ENCODE data around the gene CXCR6.

Gene CXCR6

DNA sequence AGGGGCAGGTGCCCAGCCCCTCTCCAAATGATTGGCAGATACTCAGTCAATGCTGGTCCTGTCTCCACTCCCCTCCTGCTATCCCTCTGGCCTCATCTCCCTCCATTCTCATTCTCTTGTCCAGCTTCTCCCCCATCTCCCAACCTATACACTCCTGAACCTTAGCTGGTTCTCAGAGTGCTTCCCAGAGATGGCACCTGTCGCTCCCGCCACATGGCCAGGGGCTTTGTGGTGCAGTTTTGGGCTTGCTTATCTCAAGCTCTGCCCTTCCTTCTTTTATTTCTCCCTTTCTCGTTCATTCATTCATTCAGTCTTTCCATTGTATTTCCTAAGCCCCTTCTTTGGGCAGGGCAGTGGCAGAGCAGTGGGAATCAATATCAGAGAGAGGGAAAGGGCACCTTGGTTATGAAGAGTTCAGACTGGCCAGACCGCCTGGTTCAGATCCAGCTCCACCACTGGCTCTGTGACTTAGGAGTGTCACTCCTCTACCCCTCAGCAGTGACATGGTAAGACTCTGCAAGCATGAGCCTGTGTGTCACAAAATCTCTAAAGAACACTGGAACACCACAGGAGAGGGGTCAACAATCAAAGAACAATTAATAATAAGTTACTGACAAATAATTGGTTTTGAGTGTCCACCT lies 20.2 kb upstream of the CXCR6 start:
- no peak for DNase-seq

DNA sequence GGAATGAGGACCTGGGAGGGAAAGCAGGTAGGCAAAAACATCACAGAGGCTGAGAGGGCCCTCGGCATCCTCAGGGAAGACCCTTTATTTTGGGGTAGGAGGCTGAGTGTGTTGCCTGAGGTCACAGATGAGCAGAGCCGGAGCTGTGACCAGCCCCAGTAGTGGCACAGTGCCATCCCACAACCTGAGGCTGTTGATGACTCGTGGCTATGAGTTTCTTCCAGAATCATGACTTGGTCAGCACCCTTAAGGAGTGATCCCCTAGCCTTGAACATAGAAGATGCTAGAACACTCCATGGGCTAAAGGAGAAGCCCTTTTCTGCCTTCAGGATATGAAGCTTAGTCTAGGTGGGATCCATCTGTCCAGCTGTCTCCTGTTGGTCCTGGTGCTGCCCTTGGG lies 19.5 kb upstream of the CXCR6 start:
- no peak for DNase-seq

DNA sequence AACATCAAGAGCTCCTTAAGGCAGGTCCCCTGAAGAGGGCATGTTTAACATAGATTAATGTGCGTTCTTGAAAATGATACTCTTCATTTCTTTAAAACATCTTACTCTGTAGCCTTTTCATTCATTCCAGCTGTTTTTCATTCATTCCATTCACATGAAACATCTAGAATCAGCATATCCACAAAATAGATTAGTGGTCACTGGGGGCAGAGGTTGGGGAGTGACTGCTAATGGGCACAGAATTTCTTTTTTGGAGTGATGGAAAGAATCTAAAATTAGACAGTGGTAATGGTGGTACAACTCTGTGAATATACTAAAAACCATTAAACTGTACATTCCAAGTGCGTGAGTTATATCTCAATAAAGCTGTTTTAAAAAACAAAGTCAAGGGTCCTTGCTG lies 15.4 kb upstream of the CXCR6 start:
- DNase-seq = no peak

DNA sequence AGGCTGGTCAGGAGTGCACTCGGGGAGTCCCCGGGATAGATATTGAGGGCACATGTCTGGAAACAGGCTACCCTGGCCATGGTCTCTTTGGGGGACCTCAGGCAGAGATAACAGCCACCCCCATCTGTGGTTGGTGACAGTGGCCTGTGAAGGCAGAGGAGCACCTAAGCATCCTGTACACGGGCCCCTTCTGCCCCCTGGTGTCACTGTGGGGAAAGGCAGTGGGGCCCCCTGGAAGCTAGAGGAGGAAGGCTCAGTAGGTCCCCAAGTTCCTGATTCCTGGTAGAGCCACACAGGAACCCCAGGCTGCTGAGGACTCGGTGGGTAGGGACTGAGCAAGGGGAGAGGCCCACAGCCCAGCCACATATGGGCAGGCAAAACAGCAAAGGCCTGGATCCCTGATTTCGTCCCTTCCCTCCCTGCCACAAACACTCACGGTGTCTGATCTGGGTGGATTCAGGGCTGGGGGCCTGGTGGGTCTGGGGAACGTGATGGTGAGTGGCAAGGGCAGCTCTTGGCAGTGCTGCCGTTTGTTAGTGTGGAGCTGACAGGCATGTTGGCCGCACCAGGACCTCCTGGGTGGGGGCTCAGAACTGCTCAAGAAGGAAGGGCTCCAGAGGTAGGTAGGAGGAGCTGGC lies 14.1 kb upstream of the CXCR6 start:
- DNase-seq = peak; percentile 51

DNA sequence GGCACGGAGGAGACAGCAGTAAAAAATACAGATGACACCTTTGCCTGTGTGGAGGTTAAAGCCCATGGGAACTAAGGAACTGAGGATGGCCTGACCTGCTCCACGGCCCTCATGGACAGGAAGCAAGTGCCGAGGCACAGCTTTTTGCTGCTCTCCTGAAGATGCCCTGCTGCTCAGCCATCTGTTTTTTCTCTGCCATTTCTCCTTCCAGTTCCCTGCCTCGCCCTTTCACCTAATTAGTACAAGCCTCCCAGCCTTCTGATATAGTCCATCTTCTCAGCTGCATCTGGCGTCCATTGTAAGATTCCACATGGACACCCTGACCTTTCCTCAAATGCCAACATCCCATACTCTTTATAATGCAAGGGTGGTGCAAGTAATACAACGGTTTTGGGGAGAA lies 11.8 kb upstream of the CXCR6 start:
- no peak for DNase-seq

DNA sequence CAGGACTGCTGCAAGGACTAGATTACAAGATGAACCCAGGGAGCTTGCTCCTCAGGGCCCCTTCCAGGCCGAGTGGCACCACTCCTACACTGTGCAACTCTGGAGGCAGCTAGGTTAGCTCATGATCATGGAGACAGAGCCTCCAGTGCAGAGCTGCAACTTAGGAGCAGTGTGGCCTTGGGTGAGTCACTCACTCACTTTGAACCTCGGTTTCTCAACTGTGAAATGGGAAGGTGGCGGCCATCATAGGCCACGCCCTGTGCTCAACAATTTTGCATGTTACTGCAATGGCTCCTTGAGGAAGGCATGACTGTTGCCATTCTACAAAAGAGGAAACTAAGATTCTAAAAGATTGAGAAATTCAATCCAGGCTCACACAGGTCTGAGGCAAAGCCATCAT lies 11.2 kb upstream of the CXCR6 start:
- DNase-seq = no peak

DNA sequence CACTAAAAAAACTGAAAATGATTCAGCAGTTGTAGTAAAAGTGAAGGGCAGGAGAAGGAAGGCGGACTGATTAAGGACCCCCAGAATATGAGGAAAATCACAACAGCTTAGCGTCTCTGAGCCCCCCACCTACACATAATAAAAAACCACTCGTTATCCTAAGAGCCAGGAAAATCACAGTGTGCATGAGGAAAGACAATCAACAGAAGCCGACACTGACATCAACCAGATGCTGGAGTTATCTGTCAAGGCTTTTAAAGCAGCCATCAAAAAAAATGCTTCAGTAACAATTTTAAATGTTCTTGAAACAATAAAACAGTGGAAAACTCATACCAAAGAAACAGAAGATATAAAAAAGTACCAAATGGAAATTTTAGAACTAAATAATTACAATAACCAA lies 9.7 kb upstream of the CXCR6 start:
- DNase-seq = no peak

DNA sequence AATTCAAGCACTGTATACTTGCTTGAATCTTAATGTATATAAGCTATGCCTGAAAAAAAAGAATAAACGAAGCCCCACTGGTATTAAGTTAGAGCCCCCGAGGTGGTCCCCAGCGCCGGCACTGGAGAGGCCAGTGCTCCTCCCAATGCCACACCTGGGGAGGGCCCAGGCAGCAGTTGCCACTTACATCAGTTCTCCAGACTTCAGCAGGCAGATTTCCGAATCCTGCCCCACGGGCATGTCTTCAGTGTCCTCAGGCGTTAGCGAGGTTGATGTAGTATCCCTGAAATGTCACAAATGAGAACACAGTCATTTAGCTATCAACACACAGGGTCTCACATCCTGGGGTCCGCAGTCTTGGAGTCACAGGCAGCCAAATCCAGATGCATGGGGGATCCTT lies 7.0 kb upstream of the CXCR6 start:
- DNase-seq = no peak

DNA sequence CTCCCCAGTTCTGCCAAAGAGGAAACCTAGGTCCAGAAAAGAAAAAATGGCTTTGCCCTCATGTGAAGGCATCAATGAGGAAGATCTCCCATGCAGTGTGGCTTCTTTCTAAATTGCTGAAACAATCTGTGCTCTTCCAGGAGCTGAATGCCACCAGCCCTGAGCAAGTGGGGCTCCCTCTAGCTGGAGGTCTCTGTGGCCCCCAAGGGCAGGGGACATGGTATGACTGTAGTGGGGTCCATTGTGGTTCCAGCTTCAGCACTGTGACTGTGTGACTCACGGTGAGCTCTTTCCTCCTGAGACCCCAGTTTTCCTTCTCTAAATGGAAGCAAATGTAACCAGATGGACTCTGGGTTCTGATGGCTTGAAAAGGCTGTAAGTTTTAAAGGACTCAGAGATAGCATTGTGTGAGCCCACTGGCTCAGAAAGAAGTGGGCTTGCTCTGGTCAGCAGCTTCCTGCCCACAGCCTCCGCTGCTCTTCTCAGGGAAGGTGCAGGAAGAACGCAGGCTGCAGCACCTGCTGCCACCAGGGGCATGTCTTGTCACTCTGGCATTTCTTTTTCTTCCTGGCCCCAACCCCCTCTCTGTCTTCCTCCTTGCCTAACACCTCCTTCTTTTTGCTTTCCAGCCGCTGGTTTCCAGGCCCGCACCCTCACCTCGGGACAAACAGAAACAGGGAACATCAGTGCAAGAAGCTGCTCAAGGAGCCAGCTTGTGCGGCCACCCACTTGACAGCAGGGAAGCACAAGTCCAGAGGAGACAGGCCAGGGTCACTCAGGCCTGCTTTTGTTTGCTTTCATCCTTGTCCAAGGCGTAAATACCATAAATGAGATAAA lies 5.8 kb upstream of the CXCR6 start:
- no peak for DNase-seq

DNA sequence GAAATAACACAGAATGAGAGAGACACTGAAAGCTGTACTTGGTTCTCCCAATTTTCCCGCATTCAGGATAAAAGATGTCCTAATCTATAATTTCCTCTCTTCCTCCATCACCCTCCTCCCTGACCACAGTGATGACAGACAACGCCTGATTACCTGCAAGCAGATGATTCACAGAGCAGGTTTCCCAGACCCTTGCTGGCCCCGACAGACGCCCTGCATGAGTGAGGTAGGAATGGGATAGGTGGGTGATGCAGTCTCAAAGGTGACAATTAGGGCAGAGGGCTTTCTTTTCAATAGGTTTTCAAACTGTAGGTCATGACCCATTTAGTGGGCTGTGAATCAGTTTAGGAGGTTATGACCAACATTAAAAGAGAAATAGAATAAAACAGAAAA lies 5.2 kb upstream of the CXCR6 start:
- no peak for DNase-seq

DNA sequence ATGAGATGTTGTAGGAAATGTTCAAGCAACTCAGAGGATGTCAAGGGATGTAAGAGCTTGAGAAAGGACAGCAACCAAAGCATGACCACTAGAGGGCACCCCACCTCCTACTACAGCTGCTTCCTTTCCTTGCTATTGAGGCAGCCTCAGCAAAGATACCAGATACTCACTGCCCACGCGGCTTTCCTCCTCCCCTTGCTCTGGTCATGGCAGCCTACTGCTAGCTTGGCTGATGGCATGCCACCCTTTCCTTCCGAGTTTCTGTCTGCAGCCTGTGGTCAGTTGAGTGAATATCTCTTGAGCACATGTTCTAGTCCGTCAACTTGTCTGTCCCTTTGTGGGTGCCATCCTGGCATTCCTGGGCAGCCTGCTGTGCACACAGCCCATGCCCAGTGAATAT lies 4.4 kb upstream of the CXCR6 start:
- DNase-seq = peak; percentile 88

DNA sequence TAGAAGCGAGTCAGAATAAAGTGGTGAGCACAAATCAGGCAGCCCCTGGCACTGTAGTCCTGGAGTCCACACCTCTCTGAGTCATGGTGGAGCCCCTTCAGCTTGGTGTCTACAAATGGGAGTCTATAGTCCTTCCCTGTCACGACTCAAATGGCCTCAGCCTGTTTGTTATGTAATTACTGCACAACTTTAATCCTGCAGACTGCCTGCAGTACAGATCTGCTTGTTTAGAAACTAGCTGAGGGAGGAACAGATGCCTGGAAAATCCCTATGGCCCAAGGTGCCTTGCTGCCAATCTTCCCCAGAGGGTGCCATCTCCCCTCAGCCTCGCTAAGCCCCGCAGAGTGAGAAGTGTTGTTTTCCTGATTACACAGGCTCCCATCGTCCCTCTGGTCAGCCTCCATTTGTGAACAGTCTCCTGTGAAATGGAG lies 3.9 kb upstream of the CXCR6 start:
- no peak for DNase-seq

DNA sequence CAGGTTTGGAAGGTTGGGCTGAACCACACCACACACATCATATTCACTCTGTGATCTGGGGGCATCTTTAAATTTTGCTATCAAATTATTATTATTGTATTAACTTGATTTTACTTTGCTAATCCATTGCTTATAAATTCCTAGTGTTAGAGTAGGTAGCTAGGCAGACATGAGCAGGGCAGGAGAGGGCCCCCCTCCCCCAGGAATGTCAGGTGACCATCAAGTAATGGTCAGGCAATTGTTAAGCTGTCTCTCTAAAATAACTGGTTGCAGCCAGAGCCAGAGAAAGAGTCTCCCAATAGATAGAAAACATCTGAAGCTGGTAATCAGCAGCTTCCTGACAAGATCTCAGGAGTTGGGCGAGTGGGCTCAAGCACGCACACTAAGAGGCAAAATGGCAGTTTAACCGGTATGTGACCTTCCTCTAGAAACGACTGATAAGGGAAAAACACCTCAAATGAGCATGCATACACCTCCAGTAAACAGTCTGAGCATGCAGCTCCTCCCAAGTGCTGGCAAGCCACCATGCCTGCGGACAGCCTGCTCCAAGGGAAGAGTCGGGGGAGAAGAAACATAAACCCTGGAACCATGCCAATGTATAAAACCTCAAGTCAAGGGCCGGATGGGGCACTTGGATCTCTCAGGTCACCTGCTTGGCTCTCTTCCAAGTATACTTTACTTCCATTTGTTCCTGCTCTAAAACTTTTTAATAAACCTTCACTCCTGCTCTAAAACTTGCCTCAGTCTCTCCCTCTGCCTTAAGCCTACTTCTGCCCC lies 3.1 kb upstream of the CXCR6 start:
- no peak for DNase-seq

DNA sequence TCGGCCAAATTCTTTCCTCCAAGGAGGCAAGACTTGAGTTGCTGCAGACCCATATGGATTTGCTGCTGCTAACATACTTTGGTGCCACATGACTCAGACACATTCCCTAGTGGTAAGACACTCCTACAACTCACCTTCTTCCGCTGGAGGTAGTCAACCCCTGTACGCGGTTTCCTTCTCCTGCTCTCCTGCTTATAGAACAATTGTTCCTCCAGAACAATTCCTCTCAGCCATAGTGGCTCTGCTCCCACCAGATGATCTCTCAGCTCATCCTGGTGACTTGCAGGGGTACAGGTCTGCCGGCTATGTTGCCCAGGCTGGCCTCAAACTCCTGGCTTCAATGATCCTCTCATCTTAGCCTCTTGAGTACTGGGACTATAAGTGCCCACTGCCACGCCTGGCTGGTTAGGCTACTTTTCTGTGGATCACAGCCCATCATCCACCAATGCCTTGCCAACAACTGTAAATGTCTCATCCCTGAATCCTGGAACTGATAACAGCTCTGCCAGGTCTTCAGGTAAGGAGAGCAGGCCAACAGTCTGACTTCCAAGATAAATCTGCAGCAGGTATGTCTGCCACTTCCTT lies 2.4 kb upstream of the CXCR6 start:
- DNase-seq = no peak

DNA sequence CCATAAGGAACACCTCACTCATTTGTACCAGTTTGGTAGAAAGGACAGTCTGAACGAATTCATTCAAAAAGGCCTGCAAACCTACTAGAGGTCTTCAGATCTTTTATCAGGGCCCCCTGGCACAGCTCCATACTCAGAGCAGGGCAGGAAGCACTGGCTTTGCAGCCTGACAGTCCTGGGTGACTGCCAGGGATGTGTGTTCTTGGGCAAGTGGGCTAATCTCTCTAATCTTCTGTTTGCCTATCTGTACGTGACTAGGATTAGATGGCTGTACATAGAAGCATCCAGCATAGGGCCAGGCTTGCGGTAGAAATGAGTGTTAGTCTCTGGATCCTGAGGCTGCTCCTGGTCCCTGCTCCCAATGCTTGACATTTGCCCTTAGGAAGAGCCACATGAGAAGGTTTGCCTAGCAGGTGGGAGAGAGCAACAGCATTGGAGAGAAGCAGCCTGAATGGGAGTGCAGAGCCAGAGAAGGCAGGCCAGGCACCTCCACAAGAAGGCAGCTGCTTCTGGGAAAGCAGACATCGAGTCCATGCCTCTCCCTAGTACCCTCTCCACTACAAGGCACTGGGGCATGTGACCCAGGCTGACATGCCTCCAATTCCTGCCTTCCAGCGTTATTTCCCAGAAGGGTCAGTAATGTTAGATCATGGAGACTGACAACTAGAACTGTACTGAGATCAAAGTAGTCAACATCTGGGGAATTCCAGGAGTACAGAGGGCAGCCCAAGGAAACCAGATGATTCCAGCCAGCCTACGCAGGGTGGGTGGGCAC lies 1.0 kb upstream of the CXCR6 start:
- DNase-seq = no peak

DNA sequence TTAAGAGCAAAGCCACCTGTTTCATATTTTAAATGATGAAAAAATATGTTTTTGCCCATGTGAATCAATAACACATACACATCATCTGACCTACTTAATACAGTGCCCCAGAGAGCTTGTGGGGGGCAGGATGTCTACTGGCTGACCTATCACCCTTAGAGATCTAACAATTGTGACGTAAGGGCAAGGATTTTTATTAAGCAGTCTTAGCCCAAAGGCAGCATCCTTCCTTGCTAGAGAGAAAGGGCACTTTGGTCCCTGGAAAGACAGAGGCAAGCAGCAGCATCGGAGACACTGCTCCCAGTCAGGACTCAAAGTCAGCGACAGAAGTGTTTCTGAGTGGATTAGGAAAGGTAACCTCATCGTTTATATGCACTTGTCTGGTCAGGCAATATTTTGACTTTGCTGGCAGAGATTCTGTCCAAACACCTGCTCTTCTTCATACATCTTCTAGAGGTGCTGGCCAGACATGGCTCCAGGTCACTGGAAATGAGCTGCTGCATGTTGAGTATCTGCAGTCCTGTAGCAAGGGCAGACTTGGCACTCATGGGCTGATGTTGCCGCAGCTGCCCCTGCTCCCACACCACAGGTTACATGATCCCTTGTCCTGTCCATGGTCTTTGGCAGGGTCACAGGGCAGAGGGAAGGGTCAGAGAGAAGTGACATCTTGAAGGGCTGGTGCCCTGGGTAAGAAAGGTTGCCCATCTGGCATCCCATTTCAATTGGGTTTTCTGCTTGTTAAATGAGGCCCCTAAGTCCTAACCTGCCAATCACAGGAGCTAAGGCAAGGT lies 1.8 kb downstream of the CXCR6 start:
- DNase-seq = no peak

DNA sequence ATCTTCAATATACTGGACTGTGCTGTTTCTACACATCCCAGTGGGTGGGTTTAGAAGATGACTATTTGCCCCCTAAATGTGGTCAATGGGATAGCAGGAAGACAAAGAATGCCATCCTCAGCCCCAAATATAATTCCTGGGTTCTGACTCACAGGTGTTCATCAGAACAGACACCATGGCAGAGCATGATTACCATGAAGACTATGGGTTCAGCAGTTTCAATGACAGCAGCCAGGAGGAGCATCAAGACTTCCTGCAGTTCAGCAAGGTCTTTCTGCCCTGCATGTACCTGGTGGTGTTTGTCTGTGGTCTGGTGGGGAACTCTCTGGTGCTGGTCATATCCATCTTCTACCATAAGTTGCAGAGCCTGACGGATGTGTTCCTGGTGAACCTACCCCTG lies 3.0 kb downstream of the CXCR6 start:
- DNase-seq = no peak

DNA sequence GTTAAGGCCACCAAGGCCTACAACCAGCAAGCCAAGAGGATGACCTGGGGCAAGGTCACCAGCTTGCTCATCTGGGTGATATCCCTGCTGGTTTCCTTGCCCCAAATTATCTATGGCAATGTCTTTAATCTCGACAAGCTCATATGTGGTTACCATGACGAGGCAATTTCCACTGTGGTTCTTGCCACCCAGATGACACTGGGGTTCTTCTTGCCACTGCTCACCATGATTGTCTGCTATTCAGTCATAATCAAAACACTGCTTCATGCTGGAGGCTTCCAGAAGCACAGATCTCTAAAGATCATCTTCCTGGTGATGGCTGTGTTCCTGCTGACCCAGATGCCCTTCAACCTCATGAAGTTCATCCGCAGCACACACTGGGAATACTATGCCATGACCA lies 3.6 kb downstream of the CXCR6 start:
- no peak for DNase-seq

DNA sequence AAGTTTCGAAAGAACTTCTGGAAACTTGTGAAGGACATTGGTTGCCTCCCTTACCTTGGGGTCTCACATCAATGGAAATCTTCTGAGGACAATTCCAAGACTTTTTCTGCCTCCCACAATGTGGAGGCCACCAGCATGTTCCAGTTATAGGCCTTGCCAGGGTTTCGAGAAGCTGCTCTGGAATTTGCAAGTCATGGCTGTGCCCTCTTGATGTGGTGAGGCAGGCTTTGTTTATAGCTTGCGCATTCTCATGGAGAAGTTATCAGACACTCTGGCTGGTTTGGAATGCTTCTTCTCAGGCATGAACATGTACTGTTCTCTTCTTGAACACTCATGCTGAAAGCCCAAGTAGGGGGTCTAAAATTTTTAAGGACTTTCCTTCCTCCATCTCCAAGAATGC lies 4.1 kb downstream of the CXCR6 start:
- DNase-seq = no peak

DNA sequence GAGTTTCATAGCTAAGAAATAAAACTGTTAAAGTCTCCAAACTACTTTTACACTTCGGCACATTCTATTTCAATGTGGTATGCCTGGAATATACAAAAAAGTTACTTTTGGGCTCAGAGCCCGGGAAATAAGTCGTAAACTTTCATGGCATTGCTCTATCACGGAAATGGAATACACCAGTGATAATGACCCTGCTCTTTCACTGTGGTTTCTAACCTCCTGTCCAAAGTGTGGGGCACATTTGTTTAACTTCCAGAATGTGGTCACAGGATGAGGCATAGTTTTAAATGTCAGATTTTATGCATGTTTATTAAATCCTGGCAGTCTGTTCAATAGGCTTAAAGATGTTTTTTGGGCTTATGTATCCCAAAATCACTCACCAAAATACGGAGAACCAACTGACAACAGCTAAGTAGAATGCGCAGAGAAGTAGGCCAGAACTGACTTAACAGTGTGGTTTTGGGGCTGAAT lies 5.1 kb downstream of the CXCR6 start:
- no peak for DNase-seq

DNA sequence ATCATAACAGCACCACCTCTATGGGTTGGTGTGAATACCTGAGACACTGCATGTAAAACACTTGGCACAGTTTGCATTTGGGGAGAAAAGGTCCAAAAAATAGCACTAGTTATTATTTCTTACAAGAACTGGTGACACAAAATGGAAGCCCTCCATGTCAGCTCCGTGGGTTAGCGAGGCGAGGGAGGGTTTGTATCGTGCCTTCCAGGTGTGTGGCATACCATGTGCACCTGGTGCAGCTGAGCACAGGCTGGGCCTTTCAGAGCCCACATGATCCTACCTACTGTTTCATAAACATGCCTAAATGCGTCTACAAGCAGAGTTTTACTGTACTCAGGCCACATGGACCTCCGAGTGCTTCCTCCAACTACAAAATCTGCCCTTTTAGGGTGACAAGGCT lies 5.6 kb downstream of the CXCR6 start:
- DNase-seq = no peak

Data from right hindlimb (tissue), 1 donor.